Left lung (tissue), 10 donors: ENCODE results near the gene PAM16. TPM values are rescaled to one million over a fixed set of nuclear protein-coding genes. Genes with fewer than 3 reads are reported as not detected.
A peak's percentile ranks its signal among the peaks of the same experiment; 100 is the strongest.

ENCODE experiments used
- ATAC-seq: fragments of 200-7000 bp; cut with Tn5 transposase; one replicate; pipeline ENCODE4 v1.9.1; 2020; ENCODE audit warnings: moderate library complexity
- DNase-seq, 4 donors: peaks; one replicate each; pipeline ENCODE4 v3.0.0-alpha.2; 2013 to 2020
- H3K27ac ChIP-seq, 2 donors: fragments of 200-600 bp; sonication (generic) in 1 of 2; one replicate each; pipeline versions ENCODE4 v1.5.0 to v1.8.0; 2020 to 2021
- H3K27me3 ChIP-seq, 2 donors: fragments of 200-600 bp; sonication (generic) in 1 of 2; one replicate each; pipeline versions ENCODE4 v1.5.0 to v1.8.0; 2020 to 2021
- H3K36me3 ChIP-seq, 2 donors: fragments of 200-600 bp; sonication (generic) in 1 of 2; one replicate each; pipeline versions ENCODE4 v1.5.0 to v1.8.0; 2020 to 2021
- H3K4me1 ChIP-seq, 2 donors: fragments of 200-600 bp; one replicate each; pipeline ENCODE4 v1.8.0; 2021
- H3K4me3 ChIP-seq, 2 donors: fragments of 200-600 bp; sonication (generic) in 1 of 2; one replicate each; pipeline versions ENCODE4 v1.5.0 to v1.8.0; 2020 to 2021; ENCODE audit warnings: mild to moderate bottlenecking in 1 of 2
- H3K9me3 ChIP-seq, 2 donors: fragments of 200-600 bp; sonication (generic) in 1 of 2; one replicate each; pipeline versions ENCODE4 v1.5.0 to v1.8.0; 2020 to 2021
- intact Hi-C, 2 donors: fragments of 100-400 bp; cut with DNase I; formaldehyde crosslinking; loops; one replicate each; pipeline versions ENCODE4 v1.11.2 to v1.14.2; 2022
- polyA plus RNA-seq, 6 donors: library from polyadenylated mRNA; unstranded; fragments of 120-200 nt; gene quantifications; one replicate each; pipeline ENCODE4 v1.2.1, GENCODE V29; 2013; ENCODE audit not compliant: insufficient read length in 6 of 6
- total RNA-seq, 2 donors: library from RNA; stranded (reverse); fragmentation: NEBNext Ultra II Directional; extraction: Animal tissue kit (Norgen Biotek cat#: 25700); gene quantifications; one replicate each; pipeline ENCODE4 v1.2.1, GENCODE V29; 2021
- TF ChIP-seq, protein P1 (sequence below), 2 donors: fragments of 200-600 bp; sonication (generic) in 1 of 2; IDR thresholded peaks; one replicate each; pipeline versions ENCODE4 v1.5.0 to v1.8.0; 2021; ENCODE audit warnings: antibody characterized with exemption in 2 of 2
- donor health status: DM: no; HTN: yes; CAD: no.
- donor health status: DM: no; HTN: no; CAD: no.

PAM16 gene
- total and polyA plus RNA-seq, 8 donors: 19.1 to 44.6 (median 29.8) TPM

DNA sequence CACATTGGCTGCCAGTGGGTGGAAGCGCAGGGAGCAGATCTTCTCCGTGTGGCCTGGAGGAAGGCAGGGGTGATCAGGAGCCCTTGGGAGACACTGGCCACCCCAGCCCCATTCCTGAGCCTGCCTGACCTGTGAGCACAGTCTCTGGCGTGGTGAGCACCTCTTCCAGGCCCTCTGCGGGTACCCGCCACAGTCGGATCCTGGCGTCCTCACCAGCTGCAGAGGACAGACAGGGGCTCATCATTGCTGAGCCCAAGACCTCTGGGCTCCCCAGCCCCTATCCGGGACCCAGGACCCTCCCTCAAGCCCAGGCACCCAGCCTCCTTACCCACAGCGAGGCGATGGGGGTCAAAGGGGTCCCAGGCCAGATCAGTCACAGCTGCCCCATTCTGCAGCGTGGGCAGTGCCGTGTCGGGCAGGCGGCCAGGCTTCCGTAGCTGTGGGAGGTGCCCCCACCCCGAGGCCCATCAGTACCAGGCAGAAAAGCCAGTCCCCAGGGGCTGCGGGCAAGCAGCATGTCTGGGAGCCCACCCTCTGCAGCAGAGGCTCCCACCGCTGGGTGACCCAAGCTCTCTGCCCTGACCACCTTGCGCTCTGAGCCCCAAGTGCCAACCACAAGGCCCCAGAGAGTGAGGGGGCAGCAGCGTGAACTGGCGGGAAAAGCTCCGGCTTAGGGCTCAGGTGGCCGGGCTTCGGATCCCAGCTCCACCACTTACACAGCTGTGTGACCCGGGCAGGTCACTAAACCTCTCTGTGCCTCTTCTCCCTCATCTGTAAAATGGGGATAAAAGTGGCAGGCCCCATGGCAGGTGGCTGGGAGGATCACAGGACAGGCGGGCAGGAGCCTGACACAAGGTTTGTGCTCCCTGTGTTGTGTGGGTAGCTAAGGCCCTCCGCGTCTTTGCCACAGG is 10.2 kb upstream of the PAM16 start:
- Histone ChIP-seq H3K27ac (no peak overlapping the region), H3K27me3 (no peaks in the 10 kb centered on the region), H3K4me3 (no peak overlapping the region), H3K4me1 (no peaks in the 10 kb centered on the region), H3K9me3 (no peaks in the 10 kb centered on the region), H3K36me3 (peaks cover 0 to 93% of the 10 kb centered on the region in 2 donors)
- ATAC-seq: no peak
- intact Hi-C loops: no loop called here
- peak in 1 of 4 donors; percentile 64 for DNase-seq
- TF ChIP-seq, protein P1, sequence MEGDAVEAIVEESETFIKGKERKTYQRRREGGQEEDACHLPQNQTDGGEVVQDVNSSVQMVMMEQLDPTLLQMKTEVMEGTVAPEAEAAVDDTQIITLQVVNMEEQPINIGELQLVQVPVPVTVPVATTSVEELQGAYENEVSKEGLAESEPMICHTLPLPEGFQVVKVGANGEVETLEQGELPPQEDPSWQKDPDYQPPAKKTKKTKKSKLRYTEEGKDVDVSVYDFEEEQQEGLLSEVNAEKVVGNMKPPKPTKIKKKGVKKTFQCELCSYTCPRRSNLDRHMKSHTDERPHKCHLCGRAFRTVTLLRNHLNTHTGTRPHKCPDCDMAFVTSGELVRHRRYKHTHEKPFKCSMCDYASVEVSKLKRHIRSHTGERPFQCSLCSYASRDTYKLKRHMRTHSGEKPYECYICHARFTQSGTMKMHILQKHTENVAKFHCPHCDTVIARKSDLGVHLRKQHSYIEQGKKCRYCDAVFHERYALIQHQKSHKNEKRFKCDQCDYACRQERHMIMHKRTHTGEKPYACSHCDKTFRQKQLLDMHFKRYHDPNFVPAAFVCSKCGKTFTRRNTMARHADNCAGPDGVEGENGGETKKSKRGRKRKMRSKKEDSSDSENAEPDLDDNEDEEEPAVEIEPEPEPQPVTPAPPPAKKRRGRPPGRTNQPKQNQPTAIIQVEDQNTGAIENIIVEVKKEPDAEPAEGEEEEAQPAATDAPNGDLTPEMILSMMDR (IDR thresholded peaks at IDR 0.05): no peak

DNA sequence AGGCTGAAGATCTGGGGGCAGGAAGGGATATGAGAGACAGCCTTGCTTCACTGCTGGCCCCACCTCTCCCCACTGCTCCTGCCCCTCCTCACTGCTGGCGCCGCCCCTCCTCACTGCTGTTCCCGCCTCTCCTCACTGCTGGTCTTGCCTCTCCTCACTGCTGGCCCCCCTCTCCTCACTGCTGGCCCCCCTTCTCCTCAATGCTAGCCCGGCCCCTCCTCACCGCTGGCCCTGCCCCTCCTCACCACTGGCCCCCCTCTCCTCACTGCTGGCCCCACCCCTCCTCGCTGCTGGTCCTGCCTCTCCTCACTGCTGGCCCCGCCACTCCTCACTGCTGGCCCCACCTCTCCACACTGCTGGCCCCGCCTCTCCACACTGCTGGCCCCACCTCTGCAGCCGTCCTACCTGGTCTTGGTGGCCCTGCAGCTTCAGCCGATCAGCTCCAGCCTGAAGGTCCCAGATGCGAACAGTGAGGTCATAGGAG is 9.5 kb upstream of the PAM16 start:
- no peaks in the 10 kb centered on the region for H3K9me3 ChIP-seq
- TF ChIP-seq, protein P1 (IDR thresholded peaks at IDR 0.05): no peak
- H3K27ac ChIP-seq: no peak overlapping the region
- peak in 1 of 4 donors; percentile 67 for DNase-seq
- no peak overlapping the region for H3K4me3 ChIP-seq
- H3K27me3 ChIP-seq: no peaks in the 10 kb centered on the region
- H3K4me1 ChIP-seq: no peaks in the 10 kb centered on the region
- peak; percentile 35 for ATAC-seq
- intact Hi-C loops: no loop called here
- peaks cover 0 to 94% of the 10 kb centered on the region in 2 donors for H3K36me3 ChIP-seq

DNA sequence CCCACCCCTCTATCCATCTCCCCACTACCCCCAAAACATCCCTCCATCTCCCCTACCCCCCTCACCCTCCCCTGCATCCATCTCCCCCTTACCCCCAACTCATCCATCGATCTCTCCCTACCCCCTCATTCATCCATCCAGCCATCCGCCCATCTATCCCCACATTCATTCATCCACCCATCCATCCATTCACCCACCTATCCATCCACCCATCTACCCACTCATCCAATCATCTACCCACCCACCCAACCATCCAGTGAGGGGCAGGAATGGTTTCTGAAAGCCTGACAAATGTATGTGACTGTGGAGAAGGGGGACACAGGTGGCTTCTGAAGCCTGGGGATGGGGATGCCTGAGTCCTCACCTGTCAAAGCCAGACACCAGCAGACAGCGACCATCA is 8.8 kb upstream of the PAM16 start:
- ATAC-seq: no peak
- Histone ChIP-seq H3K27ac (no peak overlapping the region), H3K36me3 (peaks cover 0 to 95% of the 10 kb centered on the region in 2 donors), H3K9me3 (no peaks in the 10 kb centered on the region), H3K27me3 (no peaks in the 10 kb centered on the region), H3K4me1 (no peaks in the 10 kb centered on the region), H3K4me3 (no peak overlapping the region)
- TF ChIP-seq, protein P1 (IDR thresholded peaks at IDR 0.05): no peak
- intact Hi-C loops: loop anchor here (2.0 to 5.0 kb wide), 2 partner anchors 42 to 43 kb away; no protein-coding TSS in a partner anchor
- no peak for DNase-seq

DNA sequence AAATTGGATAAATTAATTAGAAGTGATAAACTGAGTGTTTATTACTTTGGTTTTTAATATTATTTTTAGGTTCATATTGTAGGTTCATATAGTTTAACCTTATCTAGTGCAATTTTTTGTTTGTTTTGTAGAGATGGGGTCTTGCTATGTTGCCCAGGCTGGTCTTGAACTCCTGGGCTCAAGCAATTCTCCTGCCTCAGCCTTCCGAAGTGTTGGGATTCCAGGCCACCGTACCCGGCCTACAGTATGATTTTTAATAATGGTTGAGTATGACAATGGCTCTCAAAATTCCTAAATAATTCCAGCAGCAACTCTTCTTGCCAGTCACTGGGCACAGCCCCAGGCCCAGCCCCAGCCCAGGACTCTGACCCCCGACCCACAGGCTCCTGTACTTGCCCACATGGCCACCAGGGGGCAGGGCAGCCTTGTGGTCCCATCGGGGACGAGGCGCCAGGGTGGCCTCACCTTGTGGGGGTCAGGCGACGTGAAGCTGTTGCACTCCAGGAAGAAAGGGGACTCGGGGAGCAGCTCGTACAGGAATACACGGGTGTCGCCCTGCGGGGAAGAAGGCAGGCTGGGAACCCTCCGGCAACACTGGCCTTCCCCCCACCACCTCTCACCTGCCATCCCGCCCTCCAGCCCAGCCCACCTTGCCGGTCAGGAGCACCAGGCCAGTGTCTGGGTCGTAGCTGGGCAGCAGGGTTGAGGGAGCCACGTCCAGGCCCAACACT is 7.9 kb upstream of the PAM16 start:
- TF ChIP-seq, protein P1 (IDR thresholded peaks at IDR 0.05): peak; percentile 88 to 96
- Histone ChIP-seq H3K27ac (no peak overlapping the region), H3K27me3 (no peaks in the 10 kb centered on the region), H3K4me3 (no peak overlapping the region), H3K4me1 (no peaks in the 10 kb centered on the region), H3K36me3 (peaks cover 0 to 95% of the 10 kb centered on the region in 2 donors), H3K9me3 (no peaks in the 10 kb centered on the region)
- ATAC-seq (peak; percentile 80), DNase-seq (peak in 2 of 4 donors; percentile 61 to 91)
- intact Hi-C loops: loop anchor here (2.0 to 5.0 kb wide), 2 partner anchors 43 to 44 kb away; no protein-coding TSS in a partner anchor
